A673 (cell line): Measurements from ENCODE around the gene RHO. TPM values are rescaled to one million over a fixed set of nuclear protein-coding genes. Genes with fewer than 3 reads are reported as not detected.

Source experiments
- BruUV-seq: library from RNA; stranded (reverse); fragments of 400-500 nt; replicated peaks from 2 replicates; lab custom pipeline; 2021; lab: Mats Ljungman, UMichigan
- CTCF ChIA-PET: fragments of 300-600 bp; sonication (Branson Sonifier 250); formaldehyde crosslinking; loops from one replicate; lab custom pipeline; 2022; ENCODE audit warnings: antibody characterized with exemption; lab: Charles Lee
- POLR2A ChIA-PET: fragments of 300-600 bp; sonication (Branson Sonifier 250); formaldehyde crosslinking; loops from one replicate; lab custom pipeline; 2022; ENCODE audit warnings: antibody characterized with exemption; ENCODE audit not compliant: low non-redundant PET; lab: Charles Lee
- DNase-seq: peaks from one replicate; pipeline ENCODE4 v3.0.0-alpha.2; 2015; ENCODE audit warnings: low spot score
- H3K27ac ChIP-seq: fragments of 200-600 bp; sonication (generic); 2 replicates; pipeline ENCODE4 v1.5.1; 2016; ENCODE audit warnings: mixed run types, low read depth, mild to moderate bottlenecking, mixed read lengths, antibody characterized with exemption, low read length; ENCODE audit not compliant: poor library complexity, severe bottlenecking
- H3K27me3 ChIP-seq: fragments of 200-600 bp; sonication (generic); replicated peaks from 2 replicates; pipeline ENCODE4 v1.6.1; 2017; ENCODE audit warnings: mixed run types, low read depth, mild to moderate bottlenecking, mixed read lengths, antibody characterized with exemption, low read length; ENCODE audit not compliant: insufficient read depth, poor library complexity
- H3K36me3 ChIP-seq: fragments of 200-600 bp; sonication (generic); 2 replicates; pipeline ENCODE4 v1.6.1; 2016; ENCODE audit warnings: mixed run types, mild to moderate bottlenecking, mixed read lengths, antibody characterized with exemption, low read length; ENCODE audit not compliant: insufficient read depth, poor library complexity, severe bottlenecking
- H3K4me1 ChIP-seq: fragments of 200-600 bp; sonication (generic); 2 replicates; pipeline ENCODE4 v1.6.1; 2017; ENCODE audit warnings: mixed run types, mild to moderate bottlenecking, mixed read lengths, antibody characterized with exemption, low read length; ENCODE audit not compliant: insufficient read depth, poor library complexity, severe bottlenecking
- H3K4me3 ChIP-seq: fragments of 200-600 bp; sonication (generic); 2 replicates; pipeline ENCODE4 v1.5.1; 2016; ENCODE audit warnings: low read depth, mixed run types, mild to moderate bottlenecking, mixed read lengths, low read length; ENCODE audit not compliant: poor library complexity, severe bottlenecking
- H3K9me3 ChIP-seq: fragments of 200-600 bp; sonication (generic); 2 replicates; pipeline ENCODE4 v1.6.1; 2016; ENCODE audit warnings: mixed run types, low read depth, mild to moderate bottlenecking, mixed read lengths, antibody characterized with exemption, low read length; ENCODE audit not compliant: poor library complexity, severe bottlenecking
- EZH2 ChIP-seq: fragments of 200-600 bp; sonication (generic); IDR thresholded peaks from 2 replicates; pipeline ENCODE4 v1.6.1; 2017; ENCODE audit warnings: borderline replicate concordance, low read depth, mild to moderate bottlenecking, mixed read lengths, antibody characterized with exemption, low read length; ENCODE audit not compliant: poor library complexity, severe bottlenecking
- intact Hi-C: fragments of 100-400 bp; cut with micrococcal nuclease; formaldehyde crosslinking; loops from one replicate; pipeline ENCODE4 v1.10.0; 2022; ENCODE audit not compliant: unreplicated experiment
- total RNA-seq: library from RNA; stranded (reverse); gene quantifications from 2 replicates; pipeline ENCODE4 v1.2.3, GENCODE V29; 2021
- TF ChIP-seq, protein P1 (sequence below): fragments of 300-800, 200-600 bp; sonication (generic); conservative IDR thresholded peaks from 2 replicates; pipeline ENCODE4 v1.5.1; 2017; ENCODE audit warnings: low read depth, mild to moderate bottlenecking, antibody characterized with exemption, low read length, moderate library complexity, mixed read lengths

The RHO gene
- total RNA-seq, 1 experiment from 2014 or later, result not detected

DNA sequence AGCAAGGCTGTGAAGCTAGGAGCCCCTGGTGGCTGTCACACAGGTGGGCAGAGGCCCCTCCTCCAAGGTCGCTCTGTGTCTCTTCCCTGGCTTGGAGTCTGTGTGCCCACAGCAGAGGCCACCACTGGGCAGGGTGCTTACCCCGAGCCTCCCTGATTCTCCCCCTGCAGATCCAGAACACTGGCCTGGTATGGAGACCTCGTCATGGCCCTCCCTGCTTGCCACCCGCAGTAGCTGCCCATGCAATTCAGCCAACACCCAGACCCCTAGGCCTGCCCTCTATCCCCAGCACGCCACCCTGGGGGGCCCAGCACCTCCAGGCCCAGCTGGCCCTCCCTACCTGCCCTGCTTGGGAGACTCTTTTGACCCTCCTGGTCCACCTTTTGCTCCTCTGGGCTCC, 5.5 kb upstream of the RHO start:
- Histone ChIP-seq H3K4me3 (no peak overlapping the region), H3K27ac (no peak overlapping the region), H3K36me3 (no peaks in the 10 kb centered on the region), H3K9me3 (no peaks in the 10 kb centered on the region), H3K27me3 (no peaks in the 10 kb centered on the region), H3K4me1 (no peaks in the 10 kb centered on the region)
- TF ChIP-seq, protein P1, sequence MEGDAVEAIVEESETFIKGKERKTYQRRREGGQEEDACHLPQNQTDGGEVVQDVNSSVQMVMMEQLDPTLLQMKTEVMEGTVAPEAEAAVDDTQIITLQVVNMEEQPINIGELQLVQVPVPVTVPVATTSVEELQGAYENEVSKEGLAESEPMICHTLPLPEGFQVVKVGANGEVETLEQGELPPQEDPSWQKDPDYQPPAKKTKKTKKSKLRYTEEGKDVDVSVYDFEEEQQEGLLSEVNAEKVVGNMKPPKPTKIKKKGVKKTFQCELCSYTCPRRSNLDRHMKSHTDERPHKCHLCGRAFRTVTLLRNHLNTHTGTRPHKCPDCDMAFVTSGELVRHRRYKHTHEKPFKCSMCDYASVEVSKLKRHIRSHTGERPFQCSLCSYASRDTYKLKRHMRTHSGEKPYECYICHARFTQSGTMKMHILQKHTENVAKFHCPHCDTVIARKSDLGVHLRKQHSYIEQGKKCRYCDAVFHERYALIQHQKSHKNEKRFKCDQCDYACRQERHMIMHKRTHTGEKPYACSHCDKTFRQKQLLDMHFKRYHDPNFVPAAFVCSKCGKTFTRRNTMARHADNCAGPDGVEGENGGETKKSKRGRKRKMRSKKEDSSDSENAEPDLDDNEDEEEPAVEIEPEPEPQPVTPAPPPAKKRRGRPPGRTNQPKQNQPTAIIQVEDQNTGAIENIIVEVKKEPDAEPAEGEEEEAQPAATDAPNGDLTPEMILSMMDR, result no peak
- no peak for TF ChIP-seq EZH2
- intact Hi-C loops, result no loop called here
- POLR2A ChIA-PET, result interaction anchor here (0.6 kb wide), 1 partner anchor 71 kb away, joined by 4 read pairs; no protein-coding TSS in a partner anchor
- CTCF ChIA-PET, result no interaction called here
- no peak for DNase-seq
- BruUV-seq, result no TSS peak

DNA sequence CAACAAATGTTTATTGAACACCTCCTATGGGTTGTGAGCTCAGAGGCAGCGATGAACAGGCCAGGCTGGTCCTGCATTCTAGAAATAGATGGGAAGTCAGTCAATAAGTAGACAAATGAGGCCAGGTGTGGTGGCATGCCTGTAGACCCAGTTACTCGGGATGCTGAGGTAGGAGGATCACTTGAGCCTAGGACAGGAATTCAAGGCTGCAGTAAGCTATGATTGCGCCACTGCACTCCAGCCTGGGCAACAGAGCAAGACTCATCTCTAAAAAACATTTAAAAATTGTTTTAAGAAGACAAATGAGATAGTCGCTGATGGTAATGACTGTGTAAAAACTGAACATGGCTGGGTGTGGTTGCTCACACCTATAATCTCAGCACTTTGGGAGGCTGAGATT, 4.4 kb upstream of the RHO start:
- intact Hi-C loops, result no loop called here
- H3K4me1 ChIP-seq, result no peaks in the 10 kb centered on the region
- no peaks in the 10 kb centered on the region for H3K27me3 ChIP-seq
- TF ChIP-seq, protein P1, result no peak
- no peak for TF ChIP-seq EZH2
- no TSS peak for BruUV-seq
- H3K36me3 ChIP-seq, result no peaks in the 10 kb centered on the region
- POLR2A ChIA-PET, result no interaction called here
- CTCF ChIA-PET, result no interaction called here
- H3K9me3 ChIP-seq, result no peaks in the 10 kb centered on the region
- H3K4me3 ChIP-seq, result no peak overlapping the region
- H3K27ac ChIP-seq, result no peak overlapping the region
- DNase-seq, result peak; percentile 27

DNA sequence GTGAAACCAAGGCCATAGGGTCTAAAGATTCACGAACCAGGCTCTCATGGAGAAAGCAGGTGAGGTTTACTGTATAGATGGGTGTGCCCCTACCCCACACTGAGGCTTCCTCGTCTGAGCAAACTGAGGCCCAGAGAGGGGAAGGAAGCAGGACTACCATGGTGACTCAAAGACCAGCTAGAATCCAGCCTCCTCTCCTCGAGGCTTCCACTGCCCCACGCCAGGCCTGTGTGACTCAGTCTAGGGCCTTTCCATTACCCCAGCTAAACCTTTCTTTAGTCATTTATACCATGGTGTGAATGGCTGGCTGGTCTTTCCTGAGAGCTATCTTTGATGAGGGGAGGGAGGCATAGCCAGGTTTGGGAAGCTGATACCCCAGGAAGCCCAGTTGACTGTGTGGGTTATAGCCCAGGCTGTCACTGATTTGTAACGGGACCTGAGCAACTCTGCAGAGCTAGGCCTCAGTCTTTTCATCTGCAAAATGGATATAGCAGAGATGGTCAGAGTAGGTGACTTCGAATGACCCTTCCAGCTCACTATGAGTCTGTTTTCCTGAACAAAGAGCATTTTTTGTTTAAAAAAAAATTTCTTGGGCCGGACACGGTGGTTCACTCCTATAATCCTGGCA, 3.0 kb upstream of the RHO start:
- intact Hi-C loops, result no loop called here
- CTCF ChIA-PET, result no interaction called here
- DNase-seq, result no peak

More for the DNA sequence above, 3.0 kb upstream of the RHO start:
- TF ChIP-seq EZH2, result no peak
- TF ChIP-seq, protein P1, result no peak
- no peaks in the 10 kb centered on the region for H3K4me1 ChIP-seq
- BruUV-seq, result no TSS peak
- H3K4me3 ChIP-seq, result no peak overlapping the region
- H3K9me3 ChIP-seq, result no peaks in the 10 kb centered on the region
- POLR2A ChIA-PET, result no interaction called here
- no peaks in the 10 kb centered on the region for H3K27me3 ChIP-seq
- H3K36me3 ChIP-seq, result no peaks in the 10 kb centered on the region
- no peak overlapping the region for H3K27ac ChIP-seq
